HepG2 (cell line): ENCODE measurements around the gene PPP6R2. TPM values are rescaled to one million over a fixed set of nuclear protein-coding genes. Genes with fewer than 3 reads are reported as not detected.

Experiments
- ATAC-seq: fragments of 200-7000 bp; cut with Tn5 transposase; 3 replicates; pipeline ENCODE4 v1.9.1; 2020; ENCODE audit warnings: mild to moderate bottlenecking, moderate library complexity
- BruUV-seq: library from RNA; stranded (reverse); fragments of 400-500 nt; replicated peaks from 2 replicates; lab custom pipeline; 2021; lab: Mats Ljungman, UMichigan
- CTCF ChIA-PET: fragments of 300-600 bp; formaldehyde crosslinking; extraction: SDS; loops from one replicate; lab custom pipeline; 2021; ENCODE audit warnings: low total read pairs, inconsistent platforms, low intra/inter-chr PET ratio; lab: Yijun Ruan, JAX
- POLR2A ChIA-PET: fragments of 350-600 bp; sonication (Branson Sonifier 250); formaldehyde crosslinking; loops from one replicate; lab custom pipeline; 2020; ENCODE audit warnings: antibody characterized with exemption, inconsistent platforms; lab: Yijun Ruan, JAX
- DNase-seq: peaks from one replicate; pipeline ENCODE4 v3.0.0-alpha.2; 2015; ENCODE audit warnings: low spot score
- FAIRE-seq: peaks from 3 replicates; lab custom pipeline; 2011; peaks lifted over from hg19 to GRCh38; lab: Jason Lieb, UNC
- H2AFZ ChIP-seq: one replicate; pipeline ENCODE4 v1.6.1; 2011; ENCODE audit warnings: low read length, inconsistent platforms
- H3K27ac ChIP-seq: fragments of 300-600 bp; 3 replicates; pipeline ENCODE4 v1.8.0; 2011; ENCODE audit warnings: mixed run types, mild to moderate bottlenecking, mixed read lengths, low read length, inconsistent platforms; ENCODE audit not compliant: insufficient read depth; ENCODE audit errors: extremely low read length
- H3K27me3 ChIP-seq, 2 experiments: fragments of 200-600 bp in 1 of 2; 2 replicates in 1 of 2; 3 replicates in 1 of 2; pipeline versions ENCODE4 v1.6.0 to v1.8.0; 2011; ENCODE audit warnings: low read length in 2 of 2, mild to moderate bottlenecking in 2 of 2, moderate library complexity in 2 of 2, inconsistent platforms in 1 of 2; ENCODE audit not compliant: insufficient read depth in 2 of 2, control insufficient read depth in 1 of 2
- H3K36me3 ChIP-seq, 2 experiments: fragments of 200-600 bp in 1 of 2; replicated peaks in 1 of 2; 2 replicates in 1 of 2; 3 replicates in 1 of 2; pipeline versions ENCODE4 v1.5.1 to v1.8.0; 2011; ENCODE audit warnings: low read length in 2 of 2, inconsistent platforms in 1 of 2; ENCODE audit not compliant: insufficient read depth in 2 of 2, control insufficient read depth in 1 of 2
- H3K4me1 ChIP-seq: 2 replicates; pipeline ENCODE4 v1.5.1; 2012; ENCODE audit warnings: low read length, inconsistent platforms; ENCODE audit not compliant: insufficient read depth
- H3K4me2 ChIP-seq: 2 replicates; pipeline ENCODE4 v1.6.0; 2011; ENCODE audit warnings: low read depth, low read length, inconsistent platforms
- H3K4me3 ChIP-seq, 3 experiments: fragments of 200-600 bp in 1 of 3; sonication (generic), shearing (Covaris generic) in 1 of 3; replicated peaks in 1 of 3; 2 replicates each; pipeline ENCODE4 v1.5.1; 2011 to 2016; ENCODE audit warnings: low read length in 3 of 3, inconsistent platforms in 2 of 3, low read depth in 2 of 3, mild to moderate bottlenecking in 2 of 3, control low read depth in 1 of 3, mixed read lengths in 1 of 3; ENCODE audit not compliant: insufficient read depth in 1 of 3
- H3K79me2 ChIP-seq: one replicate; pipeline ENCODE4 v1.6.1; 2011; ENCODE audit warnings: low read length, inconsistent platforms; ENCODE audit not compliant: insufficient read depth
- H3K9ac ChIP-seq: 2 replicates; pipeline ENCODE4 v1.6.0; 2011; ENCODE audit warnings: mild to moderate bottlenecking, low read depth, low read length, inconsistent platforms; ENCODE audit not compliant: insufficient read depth
- H3K9me3 ChIP-seq: 2 replicates; pipeline ENCODE4 v1.5.1; 2012; ENCODE audit warnings: mild to moderate bottlenecking, low read length
- H4K20me1 ChIP-seq: 2 replicates; pipeline ENCODE4 v1.6.0; 2011; ENCODE audit warnings: inconsistent platforms, mild to moderate bottlenecking, low read length, moderate library complexity; ENCODE audit not compliant: insufficient read depth
- AGO1 ChIP-seq: fragments of 200-400 bp; formaldehyde crosslinking; IDR thresholded peaks from 2 replicates; pipeline ENCODE4 v1.6.1; 2017; ENCODE audit warnings: mild to moderate bottlenecking, low read depth, low read length, moderate library complexity; ENCODE audit not compliant: poor library complexity, severe bottlenecking
- AGO2 ChIP-seq: fragments of 200-400 bp; formaldehyde crosslinking; optimal IDR thresholded peaks from 2 replicates; pipeline ENCODE3; 2017; ENCODE audit warnings: mild to moderate bottlenecking, low read depth, low read length, moderate library complexity
- AKAP8 ChIP-seq: sonication (generic); formaldehyde crosslinking; IDR thresholded peaks from 2 replicates; pipeline ENCODE4 v1.5.1; 2020; ENCODE audit warnings: mild to moderate bottlenecking, missing genetic modification reagents
- EHMT2 ChIP-seq: fragments of 200-600 bp; sonication (generic); IDR thresholded peaks from 2 replicates; pipeline ENCODE4 v1.7.0; 2017; ENCODE audit warnings: antibody characterized with exemption, low read depth, low read length, borderline replicate concordance
- HNRNPL ChIP-seq: fragments of 200-400 bp; formaldehyde crosslinking; IDR thresholded peaks from 2 replicates; pipeline ENCODE4 v1.6.1; 2017; ENCODE audit warnings: mild to moderate bottlenecking, low read depth, low read length
- HOXA3 ChIP-seq: sonication (generic); formaldehyde crosslinking; IDR thresholded peaks from 2 replicates; pipeline ENCODE4 v1.5.0; 2020; ENCODE audit warnings: missing genetic modification reagents
- PHB2 ChIP-seq: fragments of 450-650 bp; IDR thresholded peaks from 2 replicates; pipeline ENCODE4 v1.6.1; 2018; ENCODE audit not compliant: partially characterized antibody
- POLR2A ChIP-seq, 2 experiments: IDR thresholded peaks; 2 replicates each; pipeline ENCODE4 v1.6.1; 2011; ENCODE audit warnings: low read depth in 2 of 2, low read length in 2 of 2, mild to moderate bottlenecking in 1 of 2, moderate library complexity in 1 of 2; ENCODE audit not compliant: insufficient read depth in 1 of 2
- POLR2AphosphoS5 ChIP-seq: IDR thresholded peaks from 2 replicates; pipeline ENCODE4 v1.6.1; 2012; ENCODE audit warnings: low read depth, low read length
- RBFOX2 ChIP-seq: fragments of 200-400 bp; formaldehyde crosslinking; IDR thresholded peaks from 2 replicates; pipeline ENCODE4 v1.6.1; 2017; ENCODE audit warnings: low read depth, mild to moderate bottlenecking, low read length
- RBM22 ChIP-seq: fragments of 200-400 bp; formaldehyde crosslinking; optimal IDR thresholded peaks from 2 replicates; pipeline ENCODE3; 2017; ENCODE audit warnings: mild to moderate bottlenecking, low read length, moderate library complexity
- RCOR2 ChIP-seq: IDR thresholded peaks from 2 replicates; pipeline ENCODE4 v1.6.1; 2016; ENCODE audit warnings: missing biosample characterization, missing genetic modification reagents
- SAP130 ChIP-seq: IDR thresholded peaks from 2 replicates; pipeline ENCODE4 v1.6.1; 2016; ENCODE audit warnings: low read depth
- TAF15 ChIP-seq: fragments of 200-400 bp; formaldehyde crosslinking; IDR thresholded peaks from one replicate; pipeline ENCODE4 v1.6.1; 2018; ENCODE audit warnings: mild to moderate bottlenecking, low read depth, low read length; ENCODE audit not compliant: poor library complexity, severe bottlenecking
- ZNF878 ChIP-seq: sonication (generic); formaldehyde crosslinking; IDR thresholded peaks from 2 replicates; pipeline ENCODE4 v1.8.1; 2023; ENCODE audit warnings: mild to moderate bottlenecking, missing genetic modification reagents, moderate library complexity
- WGBS: methylation state at CpG from one replicate; pipeline ENCODE4 v1.1.6; 2017; ENCODE audit warnings: low lambda C conversion rate; 5-methylcytosine and 5-hydroxymethylcytosine counted together
- in situ Hi-C: cut with HindIII; loops from 2 replicates; pipeline ENCODE4 v1.10.0; 2017; ENCODE audit warnings: low pct_unique_long_range_greater_than_20kb; ENCODE audit not compliant: extremely low pct_ligation_motif_present
- intact Hi-C: fragments of 100-400 bp; cut with micrococcal nuclease; formaldehyde crosslinking; loops from one replicate; pipeline ENCODE4 v1.10.0; 2022; ENCODE audit not compliant: unreplicated experiment
- polyA plus RNA-seq, 8 experiments: library from polyadenylated mRNA; depleted of rRNA in 3 of 8; stranded (reverse) in 7 of 8; unstranded in 1 of 8; fragments of >200 nt; fragmentation: Illumina TruSeq in 4 of 8; extraction: Trizol in 4 of 8; gene quantifications; 2 replicates each; pipeline versions ENCODE4 v1.2.1 to v1.2.3, GENCODE V29; 2011 to 2016; ENCODE audit warnings: low read depth in 4 of 8, missing spikeins in 1 of 8, mixed read lengths in 1 of 8; ENCODE audit not compliant: insufficient read depth in 1 of 8
- total RNA-seq, 5 experiments: library from RNA; depleted of rRNA; stranded (reverse); fragments of >200 nt; fragmentation: Illumina TruSeq; extraction: Trizol; gene quantifications; 2 replicates each; pipeline ENCODE4 v1.2.3, GENCODE V29; 2016; ENCODE audit warnings: low read depth in 1 of 5

The PPP6R2 gene
- total and polyA plus RNA-seq, 2 of the 13 experiments (the other 11 are each of a cell fraction or from before 2014, with no cell fraction given): 55.0 to 102 TPM

DNA sequence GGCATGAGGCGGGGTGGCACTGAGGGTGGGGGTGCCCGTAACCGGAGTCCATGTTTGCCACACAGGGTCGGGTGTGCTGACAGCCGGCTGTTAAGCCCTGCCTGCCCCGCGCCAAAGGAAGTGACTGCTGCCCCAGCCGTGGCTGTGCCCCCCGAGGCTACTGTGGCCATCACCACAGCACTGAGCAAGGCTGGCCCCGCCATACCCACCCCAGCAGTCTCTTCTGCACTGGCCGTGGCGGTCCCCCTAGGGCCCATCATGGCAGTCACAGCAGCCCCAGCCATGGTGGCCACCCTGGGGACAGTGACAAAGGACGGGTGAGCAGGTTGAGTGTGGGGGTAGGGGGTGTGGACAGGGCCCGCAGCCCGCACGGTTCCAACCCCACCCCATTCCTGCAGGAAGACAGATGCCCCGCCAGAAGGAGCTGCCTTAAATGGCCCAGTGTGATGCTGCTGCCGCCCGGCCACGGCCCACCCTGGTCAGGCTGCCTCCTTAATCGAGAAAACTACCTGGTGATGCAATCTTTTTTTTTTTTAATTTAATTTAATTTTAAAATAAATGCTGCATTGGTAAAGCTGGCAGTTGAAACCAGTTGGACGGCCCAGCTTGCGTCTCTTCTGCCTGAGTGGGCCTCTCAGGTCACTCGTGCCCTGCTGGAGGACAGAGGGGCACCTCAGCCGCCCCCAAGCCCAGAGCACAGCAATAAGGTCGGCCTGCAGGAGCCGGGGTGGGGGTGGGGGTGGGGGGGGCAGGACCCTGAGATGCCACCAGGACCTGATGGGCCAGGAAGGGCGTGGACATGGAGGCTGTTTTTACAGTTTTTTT, 100.9 kb downstream of the PPP6R2 start:
- DNase-seq: no peak
- Histone ChIP-seq H3K27me3 (no peaks in the 10 kb centered on the region), H3K9ac (no peak overlapping the region), H3K36me3 (peaks cover 40 to 49% of the 10 kb centered on the region in 2 experiments; a peak in 4 of 5 replicates), H3K4me1 (no peaks in the 10 kb centered on the region; the same call in 1 of the 2 replicates), H3K9me3 (no peaks in the 10 kb centered on the region), H3K4me3 (no peak overlapping the region), H3K79me2 (no peaks in the 10 kb centered on the region), H3K27ac (peak overlapping the region; percentile 30), H3K4me2 (no peak overlapping the region), H2AFZ (no peak overlapping the region), H4K20me1 (peaks cover 4% of the 10 kb centered on the region; the same call in 1 of the 2 replicates)
- ChIA-PET CTCF (no interaction called here), POLR2A (interaction anchor here (1.2 to 1.4 kb wide), 2 partner anchors 31 to 81 kb away, joined by 4 to 6 read pairs; partner anchors contain the start of gene SCO2)
- WGBS: 92% methylated on average over 19 of the region's 28 CpGs
- no peak for ATAC-seq
- peak; percentile 96 for TF ChIP-seq RBM22
- TF ChIP-seq POLR2AphosphoS5: peak; percentile 19; the same call in 1 of the 2 replicates
- no peak for TF ChIP-seq ZNF878 (CRISPR knock-in tag)
- TF ChIP-seq EHMT2: no peak
- no peak for TF ChIP-seq RCOR2
- no peak for TF ChIP-seq SAP130
- no peak; the same call in 1 of the 2 replicates for TF ChIP-seq AKAP8 (CRISPR knock-in tag)
- peak; percentile 71 for TF ChIP-seq RBFOX2
- TF ChIP-seq HNRNPL: peak; percentile 80
- no peak for TF ChIP-seq PHB2
- peak; percentile 98 for TF ChIP-seq AGO2
- TF ChIP-seq POLR2A (IDR thresholded peaks at IDR 0.05; ENCODE audit: insufficient read depth in 1 of 2, low read depth in 2 of 2, low read length in 2 of 2): peak in 1 of 2 experiments; percentile 67; a peak in 2 of 4 replicates
- peak; percentile 90 for TF ChIP-seq AGO1
- peak; percentile 37 for TF ChIP-seq TAF15
- TF ChIP-seq HOXA3 (CRISPR knock-in tag): no peak
- FAIRE-seq: no peak
- intact Hi-C loops (no loop called here), in situ Hi-C loops (no loop called here)
- no TSS peak for BruUV-seq
